HFF-Myc (cell line): Measurements from ENCODE around the gene MAPKBP1.

Source experiments
- DNase-seq: peaks from one replicate; pipeline ENCODE4 v3.0.0-alpha.2; 2011; ENCODE audit warnings: low read depth; ENCODE audit errors: extremely low read depth
- H3K4me3 ChIP-seq: replicated peaks from 2 replicates; pipeline ENCODE4 v1.5.1; 2011; ENCODE audit warnings: low read depth, mild to moderate bottlenecking, control low read depth, low read length
- TF ChIP-seq, protein P1 (sequence below): IDR thresholded peaks from 2 replicates; pipeline ENCODE4 v1.5.1; 2012; ENCODE audit warnings: mild to moderate bottlenecking, low read depth, low read length, control low read depth; ENCODE audit errors: missing control alignments

The MAPKBP1 gene

DNA sequence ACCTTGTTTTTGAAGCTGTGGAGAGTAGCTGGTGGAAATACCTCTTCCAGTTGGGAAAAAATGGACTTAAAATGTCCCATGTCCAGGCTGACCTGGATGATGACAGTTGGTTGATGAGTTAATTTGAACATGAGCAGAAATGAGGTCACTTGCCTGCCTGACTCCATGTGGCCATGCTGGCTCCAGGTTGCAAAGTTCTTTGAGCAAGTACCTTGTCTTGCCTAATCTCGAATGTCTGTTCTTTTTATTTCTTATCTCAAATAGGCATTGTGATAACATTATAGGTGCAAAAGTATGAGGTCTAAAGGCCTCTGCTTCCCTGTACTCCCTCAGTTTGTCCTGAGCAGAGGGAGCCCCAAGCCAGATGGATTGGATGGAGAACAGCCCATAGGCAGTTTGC, 9.0 kb downstream of the MAPKBP1 start:
- DNase-seq, result no peak

DNA sequence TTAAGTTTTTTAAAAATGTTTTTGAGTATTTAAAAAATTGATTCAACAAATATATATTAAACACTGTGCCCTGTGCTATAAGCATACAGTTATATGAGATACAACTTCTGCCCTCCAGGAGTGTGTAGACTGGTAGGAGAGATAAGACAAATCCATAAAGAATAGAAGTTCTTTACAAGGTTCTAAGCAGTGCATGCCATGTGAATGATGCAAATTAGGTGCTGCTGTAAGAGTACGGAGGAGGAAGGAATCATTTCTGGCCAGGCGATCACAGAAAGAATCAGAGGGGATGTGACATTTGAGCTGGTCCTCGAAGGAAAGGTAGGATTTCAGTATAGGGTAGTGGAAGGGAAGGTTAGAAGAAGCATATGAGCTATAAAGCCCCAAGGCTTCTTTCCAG, 14.0 kb downstream of the MAPKBP1 start:
- no peak for DNase-seq
- TF ChIP-seq, protein P1, sequence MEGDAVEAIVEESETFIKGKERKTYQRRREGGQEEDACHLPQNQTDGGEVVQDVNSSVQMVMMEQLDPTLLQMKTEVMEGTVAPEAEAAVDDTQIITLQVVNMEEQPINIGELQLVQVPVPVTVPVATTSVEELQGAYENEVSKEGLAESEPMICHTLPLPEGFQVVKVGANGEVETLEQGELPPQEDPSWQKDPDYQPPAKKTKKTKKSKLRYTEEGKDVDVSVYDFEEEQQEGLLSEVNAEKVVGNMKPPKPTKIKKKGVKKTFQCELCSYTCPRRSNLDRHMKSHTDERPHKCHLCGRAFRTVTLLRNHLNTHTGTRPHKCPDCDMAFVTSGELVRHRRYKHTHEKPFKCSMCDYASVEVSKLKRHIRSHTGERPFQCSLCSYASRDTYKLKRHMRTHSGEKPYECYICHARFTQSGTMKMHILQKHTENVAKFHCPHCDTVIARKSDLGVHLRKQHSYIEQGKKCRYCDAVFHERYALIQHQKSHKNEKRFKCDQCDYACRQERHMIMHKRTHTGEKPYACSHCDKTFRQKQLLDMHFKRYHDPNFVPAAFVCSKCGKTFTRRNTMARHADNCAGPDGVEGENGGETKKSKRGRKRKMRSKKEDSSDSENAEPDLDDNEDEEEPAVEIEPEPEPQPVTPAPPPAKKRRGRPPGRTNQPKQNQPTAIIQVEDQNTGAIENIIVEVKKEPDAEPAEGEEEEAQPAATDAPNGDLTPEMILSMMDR, result no peak
- no peak overlapping the region for H3K4me3 ChIP-seq

More for the DNA sequence above, 9.0 kb downstream of the MAPKBP1 start:
- TF ChIP-seq, protein P1, result no peak
- no peak overlapping the region for H3K4me3 ChIP-seq

DNA sequence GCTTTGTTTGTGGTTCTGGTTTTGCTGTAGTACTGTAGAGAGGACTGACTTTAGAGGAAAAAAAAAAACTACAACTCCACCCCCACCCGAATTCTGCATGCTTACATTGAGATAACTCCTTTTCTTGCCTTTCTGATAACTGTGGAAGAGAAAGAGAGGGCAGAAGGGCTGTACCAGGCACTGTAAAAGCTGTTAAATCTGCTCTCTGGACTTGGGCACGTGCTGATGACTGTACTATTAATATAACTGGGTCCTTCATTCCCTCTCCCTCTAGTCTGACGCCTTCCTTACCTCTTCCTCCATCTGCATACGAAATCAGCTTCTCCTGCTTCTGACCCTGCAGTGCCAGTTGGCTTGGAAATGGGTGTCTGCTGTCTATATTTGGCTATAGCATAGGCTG, 15.0 kb downstream of the MAPKBP1 start:
- H3K4me3 ChIP-seq, result no peak overlapping the region
- TF ChIP-seq, protein P1, result no peak
- no peak for DNase-seq

DNA sequence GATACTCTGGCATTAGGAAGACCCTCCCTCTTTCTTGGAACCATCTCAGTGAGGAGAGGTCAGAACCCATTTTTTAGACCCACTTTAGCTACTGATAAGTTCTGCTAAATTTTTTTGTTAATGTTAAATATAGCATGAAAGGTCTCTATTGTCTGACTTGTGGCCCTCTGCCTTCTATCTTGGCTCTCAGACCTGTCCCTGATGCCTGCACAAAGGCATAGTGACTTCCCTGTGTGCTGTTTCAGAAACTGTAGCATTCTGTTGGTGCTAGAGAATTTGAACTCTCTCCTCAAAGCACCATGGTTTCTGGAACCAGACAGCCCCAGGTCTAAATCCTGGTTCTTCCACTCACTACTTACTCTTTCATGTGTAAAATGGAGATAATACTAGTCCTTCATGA, 15.4 kb downstream of the MAPKBP1 start:
- no peak for DNase-seq
- TF ChIP-seq, protein P1, result no peak

DNA sequence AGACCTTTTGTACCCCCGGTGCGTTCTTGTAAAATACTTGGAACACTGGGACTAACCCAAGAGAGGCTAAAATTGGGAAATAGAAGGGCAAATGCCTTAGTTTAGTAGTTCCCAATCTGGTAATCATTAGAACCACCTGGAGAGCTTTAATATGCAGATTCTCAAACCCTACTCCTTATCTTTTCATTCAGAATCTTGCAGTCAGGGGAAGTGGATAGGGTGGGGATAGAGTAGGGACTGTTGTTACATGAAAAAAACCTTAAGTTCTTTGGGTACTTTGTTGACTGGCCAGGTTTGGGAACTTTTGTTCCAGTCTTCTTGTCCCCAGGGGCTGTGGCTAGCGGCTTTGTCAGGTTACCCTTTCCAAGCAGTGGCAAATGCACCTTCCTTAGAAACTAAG, 15.9 kb downstream of the MAPKBP1 start:
- no peak for DNase-seq
- H3K4me3 ChIP-seq, result no peak overlapping the region
- TF ChIP-seq, protein P1, result no peak

More for the DNA sequence above, 15.4 kb downstream of the MAPKBP1 start:
- no peak overlapping the region for H3K4me3 ChIP-seq

DNA sequence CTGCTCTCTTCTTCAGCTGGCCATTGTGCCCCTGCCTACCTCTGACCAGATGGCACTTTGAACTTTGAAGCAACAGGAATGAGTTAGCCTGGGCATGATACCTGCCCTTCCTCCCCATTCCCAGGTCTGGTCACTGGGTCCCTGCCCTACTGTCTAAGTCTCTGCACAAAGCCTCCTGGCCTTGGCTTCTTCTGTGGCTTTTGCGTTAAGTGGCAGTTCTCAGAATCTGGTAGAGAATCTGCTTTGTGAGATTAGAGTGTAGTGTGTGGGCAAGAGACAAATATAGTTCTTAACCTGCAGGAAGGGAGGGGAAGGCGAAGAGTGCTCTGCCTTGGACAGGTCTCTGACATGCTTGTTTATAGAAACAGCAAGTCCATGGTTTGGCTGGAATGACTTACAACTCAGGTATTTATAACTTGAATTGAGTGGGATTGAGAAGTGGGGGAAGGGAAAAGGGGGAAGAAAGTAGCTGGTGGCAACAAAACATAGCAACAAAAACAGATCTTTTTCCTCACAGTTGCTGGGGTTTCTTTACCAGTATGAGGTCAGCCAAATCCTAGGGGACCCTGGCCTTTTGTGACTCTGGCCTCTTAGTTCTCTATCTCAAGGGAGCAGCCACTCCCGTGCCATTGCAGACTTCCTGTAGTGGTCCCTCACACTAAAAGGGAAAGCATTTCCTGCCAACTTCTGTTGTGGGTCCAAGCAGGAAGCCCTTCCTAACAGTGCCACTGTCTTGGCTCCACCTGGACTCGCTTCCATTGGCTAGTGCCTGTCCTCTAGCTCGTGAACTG, 16.7 kb downstream of the MAPKBP1 start:
- H3K4me3 ChIP-seq, result peak overlapping the region; percentile 12; the same call in 1 of the 2 replicates
- TF ChIP-seq, protein P1, result no peak
- DNase-seq, result peak; percentile 74
